ENCODE measurements around the gene PFDN4. TPM values are rescaled to one million over a fixed set of nuclear protein-coding genes. Genes with fewer than 3 reads are reported as not detected.
A peak's percentile ranks its signal among the peaks of the same experiment; 100 is the strongest.

PFDN4 gene
- total and polyA plus RNA-seq, 2 experiments from 2014 or later, result 56.9 to 75.5 TPM

DNA sequence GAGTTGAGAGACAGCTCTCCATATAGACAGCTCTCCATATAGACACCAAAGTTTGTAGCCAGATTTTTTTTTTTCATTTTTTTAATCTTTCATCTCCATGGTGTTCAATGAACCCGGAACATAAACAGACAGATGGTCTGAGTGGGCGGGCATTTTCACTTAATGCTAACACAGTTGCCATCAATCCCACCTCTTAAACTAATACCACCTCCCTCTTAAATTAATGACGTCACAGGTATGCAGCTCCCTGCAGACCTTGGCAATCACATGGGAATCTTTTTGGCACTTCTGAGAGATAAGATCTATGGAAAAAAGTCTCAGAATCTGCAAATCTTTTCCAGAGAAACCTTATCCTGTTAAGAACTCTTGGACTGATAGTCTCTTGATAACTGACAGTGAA is 43.2 kb downstream of the PFDN4 start:
- no peaks in the 10 kb centered on the region for H3K9me3 ChIP-seq (ENCODE audit: low read depth)
- H3K27me3 ChIP-seq, result no peaks in the 10 kb centered on the region
- H3K4me3 ChIP-seq, result no peak overlapping the region
- no peak overlapping the region for H3K27ac ChIP-seq
- no peak for DNase-seq (ENCODE audit: low read depth in 1 of 2, low spot score in 1 of 2)
- TF ChIP-seq, protein P1, sequence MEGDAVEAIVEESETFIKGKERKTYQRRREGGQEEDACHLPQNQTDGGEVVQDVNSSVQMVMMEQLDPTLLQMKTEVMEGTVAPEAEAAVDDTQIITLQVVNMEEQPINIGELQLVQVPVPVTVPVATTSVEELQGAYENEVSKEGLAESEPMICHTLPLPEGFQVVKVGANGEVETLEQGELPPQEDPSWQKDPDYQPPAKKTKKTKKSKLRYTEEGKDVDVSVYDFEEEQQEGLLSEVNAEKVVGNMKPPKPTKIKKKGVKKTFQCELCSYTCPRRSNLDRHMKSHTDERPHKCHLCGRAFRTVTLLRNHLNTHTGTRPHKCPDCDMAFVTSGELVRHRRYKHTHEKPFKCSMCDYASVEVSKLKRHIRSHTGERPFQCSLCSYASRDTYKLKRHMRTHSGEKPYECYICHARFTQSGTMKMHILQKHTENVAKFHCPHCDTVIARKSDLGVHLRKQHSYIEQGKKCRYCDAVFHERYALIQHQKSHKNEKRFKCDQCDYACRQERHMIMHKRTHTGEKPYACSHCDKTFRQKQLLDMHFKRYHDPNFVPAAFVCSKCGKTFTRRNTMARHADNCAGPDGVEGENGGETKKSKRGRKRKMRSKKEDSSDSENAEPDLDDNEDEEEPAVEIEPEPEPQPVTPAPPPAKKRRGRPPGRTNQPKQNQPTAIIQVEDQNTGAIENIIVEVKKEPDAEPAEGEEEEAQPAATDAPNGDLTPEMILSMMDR (IDR thresholded peaks at IDR 0.05; ENCODE audit: low read depth, low read length), result no peak
- H3K4me1 ChIP-seq (ENCODE audit: low read depth), result no peaks in the 10 kb centered on the region
- no peaks in the 10 kb centered on the region for H3K36me3 ChIP-seq

- H3K27me3 ChIP-seq, result no peaks in the 10 kb centered on the region
- H3K27ac ChIP-seq, result no peak overlapping the region
- TF ChIP-seq, protein P1 (IDR thresholded peaks at IDR 0.05; ENCODE audit: low read depth, low read length), result no peak
- no peak overlapping the region for H3K4me3 ChIP-seq
- no peaks in the 10 kb centered on the region for H3K9me3 ChIP-seq (ENCODE audit: low read depth)
- DNase-seq (ENCODE audit: low read depth in 1 of 2, low spot score in 1 of 2), result peak in 1 of 2 donors; percentile 43
- H3K4me1 ChIP-seq (ENCODE audit: low read depth), result no peaks in the 10 kb centered on the region
- no peaks in the 10 kb centered on the region for H3K36me3 ChIP-seq
These were observed 46.7 kb downstream of the PFDN4 start for GRCh38 chr20:54254596-54254995.

- Histone ChIP-seq H3K27ac (no peak overlapping the region), H3K36me3 (no peaks in the 10 kb centered on the region), H3K4me3 (no peak overlapping the region), H3K27me3 (no peaks in the 10 kb centered on the region), H3K4me1 (ENCODE audit: low read depth) (no peaks in the 10 kb centered on the region), H3K9me3 (ENCODE audit: low read depth) (no peaks in the 10 kb centered on the region)
- DNase-seq (ENCODE audit: low read depth in 1 of 2, low spot score in 1 of 2), result peak in 1 of 2 donors; percentile 34
- TF ChIP-seq, protein P1 (IDR thresholded peaks at IDR 0.05; ENCODE audit: low read depth, low read length), result no peak
These were observed 47.3 kb downstream of the PFDN4 start for GRCh38 chr20:54255157-54255556.

DNA sequence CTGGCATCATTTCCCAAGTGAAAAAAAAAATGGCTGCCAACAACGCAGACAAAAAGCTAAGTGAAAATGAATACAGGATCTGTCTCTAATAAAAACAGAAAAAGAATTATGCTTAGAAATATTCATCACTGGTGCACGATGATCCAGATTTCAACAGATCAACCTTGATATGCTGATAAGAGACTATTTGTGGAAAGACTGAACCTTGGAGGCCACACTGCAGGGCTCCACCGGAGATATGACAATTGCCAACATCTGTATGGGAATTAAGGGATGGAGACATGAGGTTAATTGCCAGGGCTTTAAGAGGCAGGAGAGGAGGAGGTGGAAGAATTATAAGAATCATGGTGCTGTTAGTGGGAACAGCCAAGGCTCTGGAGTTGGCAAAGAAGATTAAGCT is 48.3 kb downstream of the PFDN4 start:
- H3K4me1 ChIP-seq (ENCODE audit: low read depth), result no peaks in the 10 kb centered on the region
- H3K9me3 ChIP-seq (ENCODE audit: low read depth), result no peaks in the 10 kb centered on the region
- H3K4me3 ChIP-seq, result no peak overlapping the region
- TF ChIP-seq, protein P1 (IDR thresholded peaks at IDR 0.05; ENCODE audit: low read depth, low read length), result no peak
- no peaks in the 10 kb centered on the region for H3K36me3 ChIP-seq
- no peak overlapping the region for H3K27ac ChIP-seq
- no peak for DNase-seq (ENCODE audit: low read depth in 1 of 2, low spot score in 1 of 2)
- no peaks in the 10 kb centered on the region for H3K27me3 ChIP-seq

GRCh38 chr20:54257071-54257816 is 49.4 kb downstream of the PFDN4 start:
- no peaks in the 10 kb centered on the region for H3K4me1 ChIP-seq (ENCODE audit: low read depth)
- no peaks in the 10 kb centered on the region for H3K9me3 ChIP-seq (ENCODE audit: low read depth)
- DNase-seq (ENCODE audit: low read depth in 1 of 2, low spot score in 1 of 2), result peak in 1 of 2 donors; percentile 95
- H3K36me3 ChIP-seq, result no peaks in the 10 kb centered on the region
- H3K4me3 ChIP-seq, result no peak overlapping the region
- no peaks in the 10 kb centered on the region for H3K27me3 ChIP-seq
- TF ChIP-seq, protein P1 (IDR thresholded peaks at IDR 0.05; ENCODE audit: low read depth, low read length), result no peak
- H3K27ac ChIP-seq, result no peak overlapping the region
